ENCODE measurements around the gene CBL.

CBL gene

GRCh38 chr11:119273721-119274120 is 67.6 kb downstream of the CBL start:
- no peak for DNase-seq (ENCODE audit: low read depth)

DNA sequence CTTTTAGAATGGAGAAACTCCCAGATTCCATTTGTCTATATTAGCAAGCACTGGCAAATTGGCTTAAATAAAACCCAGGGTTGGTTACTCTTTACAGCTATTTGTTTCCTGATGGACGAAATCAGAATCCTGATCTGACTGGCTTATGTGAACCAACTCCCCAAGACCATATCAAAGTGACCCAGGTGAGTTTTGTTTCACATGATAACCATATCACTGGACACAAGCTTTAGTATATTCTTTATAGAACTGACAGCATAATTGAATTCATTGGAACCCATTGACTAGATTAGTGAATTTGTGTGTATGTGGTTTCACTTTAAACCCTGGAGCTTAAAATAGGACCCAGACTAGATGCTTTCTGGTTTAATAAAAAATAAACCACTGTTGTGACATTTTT is 71.5 kb downstream of the CBL start:
- no peak for DNase-seq (ENCODE audit: low read depth)

DNA sequence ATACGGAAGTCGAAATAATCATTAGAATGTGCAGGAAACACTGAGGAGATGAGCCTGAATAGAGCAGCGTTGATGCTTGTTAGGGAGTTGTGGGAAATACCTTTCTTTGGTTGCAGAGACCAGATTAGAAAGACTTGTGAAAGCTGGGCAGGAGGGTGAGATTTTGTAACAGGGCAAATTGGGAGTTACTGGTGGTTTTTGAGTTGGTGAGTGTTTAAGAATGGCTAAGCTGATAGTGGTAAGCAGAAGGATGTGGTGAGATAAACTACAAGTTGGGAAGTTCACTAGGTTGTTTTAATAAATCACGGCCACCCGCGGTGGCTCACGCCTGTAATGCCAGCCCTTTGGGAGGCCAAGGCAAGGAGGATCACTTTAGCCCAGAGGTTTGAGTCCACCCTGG is 76.4 kb downstream of the CBL start:
- no peak for DNase-seq (ENCODE audit: low read depth)

DNA sequence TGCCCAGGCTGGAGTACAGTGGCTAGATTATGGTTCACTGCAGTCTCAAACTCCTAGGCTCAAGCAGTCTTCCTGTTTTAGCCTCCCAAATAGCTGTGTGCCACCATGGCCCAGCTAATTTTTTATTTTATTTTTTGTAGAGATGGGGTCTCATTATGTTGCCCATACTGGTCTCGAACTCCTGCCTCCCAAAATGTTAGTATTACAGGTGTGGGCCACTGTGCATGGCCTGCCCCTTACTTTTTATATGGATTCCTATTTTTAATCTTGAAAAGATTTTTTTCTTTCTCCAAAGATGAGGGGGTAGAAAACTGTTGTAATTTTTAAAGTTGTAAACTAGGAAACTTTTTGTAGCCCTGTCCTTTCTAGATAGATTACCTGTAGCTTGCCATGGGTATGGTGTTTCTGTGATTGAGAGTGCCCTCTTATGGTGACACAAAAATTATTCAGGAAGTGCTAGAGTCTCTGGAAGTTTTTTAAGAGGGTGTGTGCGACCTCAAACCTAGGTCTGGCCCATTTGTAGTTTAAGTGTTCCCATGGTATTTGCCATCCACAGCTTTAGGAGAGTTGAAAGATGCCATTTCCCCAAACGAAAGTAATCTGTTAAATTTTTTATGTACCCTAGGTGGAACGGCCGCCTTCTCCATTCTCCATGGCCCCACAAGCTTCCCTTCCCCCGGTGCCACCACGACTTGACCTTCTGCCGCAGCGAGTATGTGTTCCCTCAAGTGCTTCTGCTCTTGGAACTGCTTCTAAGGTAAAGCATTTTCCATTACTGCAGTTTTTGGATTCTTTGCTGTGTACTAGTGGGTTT is 78.4 kb downstream of the CBL start:
- no peak for DNase-seq (ENCODE audit: low read depth)

DNA sequence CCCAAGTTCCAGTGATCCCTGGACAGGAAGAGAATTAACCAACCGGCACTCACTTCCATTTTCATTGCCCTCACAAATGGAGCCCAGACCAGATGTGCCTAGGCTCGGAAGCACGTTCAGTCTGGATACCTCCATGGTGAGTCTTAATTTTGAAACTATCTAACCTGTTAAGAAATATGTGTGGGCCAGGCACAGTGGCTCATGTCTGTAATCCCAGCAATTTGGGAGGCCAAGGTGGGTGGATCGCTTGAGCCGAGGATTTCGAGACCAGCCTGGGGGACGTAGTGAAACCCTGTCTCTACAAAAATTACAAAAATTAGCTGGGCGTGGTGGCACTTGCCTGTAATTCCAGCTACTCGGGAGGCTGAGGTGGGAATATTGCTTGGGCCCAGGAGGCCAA is 79.3 kb downstream of the CBL start:
- no peak for DNase-seq (ENCODE audit: low read depth)

GRCh38 chr11:119288219-119288618 is 82.1 kb downstream of the CBL start:
- DNase-seq (ENCODE audit: low read depth): no peak

DNA sequence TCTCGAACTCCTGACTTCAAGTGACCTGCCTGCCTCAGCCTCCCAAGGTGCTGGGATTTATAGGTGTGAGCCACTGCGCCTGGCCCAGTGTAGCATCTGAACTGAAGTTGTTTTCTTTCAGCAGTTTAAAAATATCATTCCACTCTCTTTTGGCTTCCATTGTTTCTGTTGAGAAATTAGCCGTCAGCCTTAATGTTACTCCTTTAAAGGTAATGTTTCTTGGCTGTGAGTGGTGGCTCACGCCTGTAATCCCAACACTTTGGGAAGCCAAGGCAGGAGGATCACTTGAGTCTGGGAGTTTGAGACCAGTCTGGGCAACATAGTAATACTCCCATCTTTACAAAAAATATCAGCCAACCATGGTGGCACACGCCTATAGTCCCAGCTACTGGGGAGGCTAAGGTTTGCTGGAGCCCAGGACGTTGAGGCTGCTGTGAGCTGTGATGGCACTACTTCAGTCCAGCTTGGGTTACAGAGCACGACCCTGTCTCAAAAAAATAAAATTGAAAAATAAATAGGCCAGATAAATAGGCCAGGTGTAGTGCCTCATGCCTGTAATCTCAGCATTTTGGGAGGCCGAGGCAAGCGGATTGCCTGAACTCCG is 84.9 kb downstream of the CBL start:
- no peak for DNase-seq (ENCODE audit: low read depth)

DNA sequence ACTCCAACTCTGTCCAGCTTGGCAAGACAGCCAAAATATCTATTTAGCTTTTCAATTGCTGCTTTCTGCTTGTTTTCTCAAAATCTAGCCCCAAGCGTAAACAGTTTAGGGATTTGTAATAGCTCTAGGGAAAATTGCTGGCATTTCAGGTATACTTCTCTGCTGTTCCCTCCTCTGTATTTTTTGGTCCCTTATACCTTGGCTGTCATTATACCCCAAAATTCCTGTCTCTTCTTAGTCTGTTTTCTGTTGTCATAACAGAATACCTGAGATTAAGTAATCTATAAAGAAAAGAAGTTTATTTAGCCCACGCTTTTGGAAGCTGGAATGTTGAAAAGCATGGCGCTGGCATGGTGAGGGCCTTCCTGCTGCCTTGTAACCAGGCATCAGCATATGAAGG is 87.3 kb downstream of the CBL start:
- DNase-seq (ENCODE audit: low read depth): no peak

GRCh38 chr11:119295178-119295577 is 89.0 kb downstream of the CBL start:
- no peak for DNase-seq (ENCODE audit: low read depth)

- DNase-seq (ENCODE audit: low read depth): no peak
Measured at GRCh38 chr11:119297938-119298337, 91.8 kb downstream of the CBL start.

GRCh38 chr11:119298726-119299125 is 92.6 kb downstream of the CBL start:
- no peak for DNase-seq (ENCODE audit: low read depth)

DNA sequence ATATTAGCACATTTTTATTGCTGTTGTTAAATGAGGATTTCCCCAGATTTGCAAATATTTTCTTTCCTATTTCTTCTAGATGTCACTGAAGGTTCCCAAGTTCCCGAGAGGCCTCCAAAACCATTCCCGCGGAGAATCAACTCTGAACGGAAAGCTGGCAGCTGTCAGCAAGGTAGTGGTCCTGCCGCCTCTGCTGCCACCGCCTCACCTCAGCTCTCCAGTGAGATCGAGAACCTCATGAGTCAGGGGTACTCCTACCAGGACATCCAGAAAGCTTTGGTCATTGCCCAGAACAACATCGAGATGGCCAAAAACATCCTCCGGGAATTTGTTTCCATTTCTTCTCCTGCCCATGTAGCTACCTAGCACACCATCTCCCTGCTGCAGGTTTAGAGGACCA is 93.3 kb downstream of the CBL start:
- no peak for DNase-seq (ENCODE audit: low read depth)

DNA sequence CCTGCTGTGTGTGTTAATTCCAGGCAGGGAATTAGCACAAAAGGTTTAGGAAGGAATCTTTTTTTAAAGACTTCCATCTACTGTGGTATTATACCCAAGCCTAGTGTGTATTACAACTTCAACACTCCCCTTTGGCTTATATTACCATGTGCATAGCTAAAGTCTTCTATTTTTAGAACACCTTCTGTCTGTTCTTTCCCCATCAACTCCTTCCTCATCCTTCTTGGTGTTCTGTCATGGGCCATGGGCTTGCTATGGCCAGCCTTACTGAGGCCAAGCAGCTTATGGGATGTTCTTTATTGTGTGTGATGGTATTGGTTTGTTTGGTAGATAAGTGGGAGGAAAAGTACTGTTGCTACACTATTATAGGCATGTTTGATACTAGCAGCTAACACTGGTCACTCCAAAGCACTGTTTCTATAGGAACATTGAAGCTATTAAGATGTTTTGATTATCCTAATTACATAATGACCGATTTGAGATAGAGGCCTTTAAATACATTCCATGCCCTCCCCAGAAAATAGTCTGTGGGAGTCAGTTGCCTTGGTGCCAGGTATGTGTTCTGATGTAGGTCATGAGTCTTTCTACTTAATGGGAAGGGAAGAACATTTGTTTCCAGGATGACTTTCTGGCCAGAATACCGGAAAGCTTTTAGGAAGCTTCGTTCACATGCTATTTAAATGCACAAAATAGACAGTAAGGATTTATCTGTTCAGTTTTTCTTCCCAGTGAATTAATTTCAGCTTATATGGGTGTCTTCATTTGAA is 94.2 kb downstream of the CBL start:
- no peak for DNase-seq (ENCODE audit: low read depth)

- no peak for DNase-seq (ENCODE audit: low read depth)
Measured at GRCh38 chr11:119303227-119303718, 97.1 kb downstream of the CBL start.

GRCh38 chr11:119305556-119306372 is 99.6 kb downstream of the CBL start:
- no peak for DNase-seq (ENCODE audit: low read depth)

- no peak for DNase-seq (ENCODE audit: low read depth)
Measured at GRCh38 chr11:119306373-119306890, 100.3 kb downstream of the CBL start.

GRCh38 chr11:119307219-119307618 is 101.1 kb downstream of the CBL start:
- DNase-seq (ENCODE audit: low read depth): no peak

GRCh38 chr11:119307974-119308373 is 101.8 kb downstream of the CBL start:
- no peak for DNase-seq (ENCODE audit: low read depth)

- DNase-seq (ENCODE audit: low read depth): no peak
Measured at GRCh38 chr11:119309411-119309810, 103.3 kb downstream of the CBL start.

DNA sequence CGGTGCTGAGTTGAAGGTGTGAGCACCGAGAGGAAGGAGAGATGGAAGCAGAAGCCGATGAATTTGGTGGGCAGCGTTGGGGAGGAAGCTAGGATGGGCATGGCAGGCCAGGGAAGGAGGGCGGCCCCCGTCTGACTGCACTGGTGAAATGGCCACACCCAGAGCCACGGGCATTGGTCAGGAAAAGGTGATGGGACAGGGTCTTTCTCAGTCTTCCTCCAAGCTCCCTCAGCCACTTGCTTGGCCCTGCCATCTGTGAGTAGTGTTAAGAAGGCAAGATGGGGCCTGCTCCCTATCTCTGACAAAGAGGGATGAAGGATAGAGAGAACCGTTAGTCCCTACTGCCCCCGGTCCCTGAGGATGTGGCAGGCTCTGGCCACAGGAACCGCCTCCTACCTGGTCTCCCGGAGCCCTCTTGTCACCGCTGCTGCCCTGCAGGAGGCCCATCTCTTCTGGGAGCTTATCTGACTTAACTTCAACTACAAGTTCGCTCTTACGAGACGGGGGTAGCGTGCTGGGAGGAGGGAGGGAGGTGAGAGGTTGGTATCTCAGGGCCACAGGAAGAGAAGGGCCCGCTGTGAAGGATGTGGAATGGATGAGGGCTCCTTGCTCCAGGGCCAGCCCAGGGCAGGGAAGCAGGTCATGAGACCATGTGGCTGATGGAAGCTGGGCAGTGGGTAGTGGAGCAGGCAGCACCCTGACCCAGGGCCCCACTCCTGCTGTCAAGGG is 104.0 kb downstream of the CBL start:
- no peak for DNase-seq (ENCODE audit: low read depth)

DNA sequence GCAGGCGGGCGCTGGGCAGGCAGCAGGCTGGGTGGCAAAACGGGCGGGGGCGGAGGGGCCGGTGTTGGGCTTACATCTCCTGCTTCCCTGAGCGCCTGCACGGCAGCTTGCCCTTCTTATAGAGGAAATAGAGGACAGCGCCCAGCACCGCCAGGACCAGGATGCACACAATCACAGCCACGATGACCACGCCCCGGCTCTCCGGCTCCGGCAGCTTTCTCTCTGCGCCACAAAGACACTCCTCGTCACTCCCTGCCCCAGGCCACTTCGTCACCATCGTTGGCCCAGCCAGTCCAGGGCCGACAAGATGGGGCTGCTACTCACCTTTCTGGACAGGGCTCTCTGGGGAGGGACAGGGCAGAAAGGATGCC is 104.5 kb downstream of the CBL start:
- no peak for DNase-seq (ENCODE audit: low read depth)
